Uterus (tissue), 4 donors: Measurements from ENCODE around the gene STIP1. TPM values are rescaled to one million over a fixed set of nuclear protein-coding genes. Genes with fewer than 3 reads are reported as not detected.

Source experiments
- DNase-seq, 2 donors: peaks; one replicate each; pipeline ENCODE4 v3.0.0-alpha.2; 2019 to 2020
- H3K27ac ChIP-seq, 2 donors: fragments of 200-600 bp; sonication (generic); 1 replicate in 1 of 2; 2 replicates in 1 of 2; pipeline ENCODE4 v1.5.1; 2016 to 2018
- H3K27me3 ChIP-seq, 2 donors: fragments of 200-600 bp; sonication (generic); one replicate each; pipeline ENCODE4 v1.5.1; 2018 to 2019; ENCODE audit warnings: control low read depth in 1 of 2
- H3K36me3 ChIP-seq, 2 donors: fragments of 200-600 bp; sonication (generic); one replicate each; pipeline ENCODE4 v1.5.1; 2019; ENCODE audit warnings: control low read depth in 1 of 2
- H3K4me1 ChIP-seq, 2 donors: fragments of 200-600 bp; sonication (generic); one replicate each; pipeline ENCODE4 v1.5.1; 2018 to 2019; ENCODE audit warnings: control low read depth in 1 of 2
- H3K4me3 ChIP-seq, 2 donors: fragments of 200-600 bp; sonication (generic); 1 replicate in 1 of 2; 2 replicates in 1 of 2; pipeline ENCODE4 v1.5.1; 2018 to 2019; ENCODE audit warnings: mild to moderate bottlenecking in 1 of 2
- H3K9me3 ChIP-seq, 2 donors: fragments of 200-600 bp; sonication (generic); one replicate each; pipeline ENCODE4 v1.5.1; 2019; ENCODE audit warnings: control low read depth in 1 of 2
- POLR2A ChIP-seq, 2 donors: fragments of 450-650 bp; IDR thresholded peaks; one replicate each; pipeline ENCODE4 v1.6.1; 2016; ENCODE audit warnings: antibody characterized with exemption in 2 of 2, mild to moderate bottlenecking in 1 of 2, moderate library complexity in 1 of 2
- intact Hi-C: fragments of 100-400 bp; cut with DNase I; formaldehyde crosslinking; loops from one replicate; pipeline ENCODE4 v1.15.1; 2023; ENCODE audit warnings: low total_unique reads
- total RNA-seq, 4 donors: library from RNA; depleted of rRNA in 3 of 4; stranded (reverse); fragments of >200 nt in 3 of 4; gene quantifications; one replicate each; pipeline versions ENCODE4 v1.1.0 to v1.2.4, GENCODE V29; 2014 to 2023
- TF ChIP-seq, protein P1 (sequence below), 4 experiments: fragments of 200-600 bp in 2 of 4; fragments of 450-650 bp in 2 of 4; sonication (generic) in 2 of 4; IDR thresholded peaks; one replicate each; pipeline ENCODE4 v1.5.1; 2016 to 2019; ENCODE audit warnings: antibody characterized with exemption in 4 of 4, mild to moderate bottlenecking in 2 of 4, moderate library complexity in 1 of 4
- donor health status: DM: yes; HTN: yes; CAD: no.

STIP1 gene
- total RNA-seq, 4 donors from 2014 or later = 20.9 to 101 (median 83.8) TPM

DNA sequence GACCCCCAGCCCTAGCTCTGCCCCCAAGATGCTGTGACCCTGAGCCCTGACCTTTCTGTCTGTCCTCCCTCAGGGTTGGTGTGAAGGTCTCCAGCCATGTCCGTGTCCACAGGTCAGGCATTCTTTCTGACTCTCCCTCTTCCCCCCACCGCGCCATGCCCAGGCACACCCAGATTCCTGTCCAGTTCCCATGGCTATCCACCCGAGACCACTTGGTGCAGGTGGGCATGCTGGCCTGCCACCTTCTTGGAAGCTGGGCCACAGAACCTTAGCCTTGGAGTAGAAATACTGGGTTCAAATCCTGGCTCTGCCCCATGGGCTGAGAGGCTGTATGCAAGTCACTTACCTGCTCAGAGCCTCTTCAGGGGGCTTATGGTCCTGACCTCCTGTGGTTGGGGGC is 63.1 kb downstream of the STIP1 start:
- Histone ChIP-seq H3K27me3 (no peaks in the 10 kb centered on the region), H3K27ac (no peak overlapping the region), H3K4me3 (no peak overlapping the region), H3K4me1 (peaks cover 0 to 16% of the 10 kb centered on the region in 2 donors), H3K36me3 (no peaks in the 10 kb centered on the region), H3K9me3 (no peaks in the 10 kb centered on the region)
- no peak for TF ChIP-seq POLR2A (IDR thresholded peaks at IDR 0.05)
- TF ChIP-seq, protein P1, sequence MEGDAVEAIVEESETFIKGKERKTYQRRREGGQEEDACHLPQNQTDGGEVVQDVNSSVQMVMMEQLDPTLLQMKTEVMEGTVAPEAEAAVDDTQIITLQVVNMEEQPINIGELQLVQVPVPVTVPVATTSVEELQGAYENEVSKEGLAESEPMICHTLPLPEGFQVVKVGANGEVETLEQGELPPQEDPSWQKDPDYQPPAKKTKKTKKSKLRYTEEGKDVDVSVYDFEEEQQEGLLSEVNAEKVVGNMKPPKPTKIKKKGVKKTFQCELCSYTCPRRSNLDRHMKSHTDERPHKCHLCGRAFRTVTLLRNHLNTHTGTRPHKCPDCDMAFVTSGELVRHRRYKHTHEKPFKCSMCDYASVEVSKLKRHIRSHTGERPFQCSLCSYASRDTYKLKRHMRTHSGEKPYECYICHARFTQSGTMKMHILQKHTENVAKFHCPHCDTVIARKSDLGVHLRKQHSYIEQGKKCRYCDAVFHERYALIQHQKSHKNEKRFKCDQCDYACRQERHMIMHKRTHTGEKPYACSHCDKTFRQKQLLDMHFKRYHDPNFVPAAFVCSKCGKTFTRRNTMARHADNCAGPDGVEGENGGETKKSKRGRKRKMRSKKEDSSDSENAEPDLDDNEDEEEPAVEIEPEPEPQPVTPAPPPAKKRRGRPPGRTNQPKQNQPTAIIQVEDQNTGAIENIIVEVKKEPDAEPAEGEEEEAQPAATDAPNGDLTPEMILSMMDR (IDR thresholded peaks at IDR 0.05) = no peak
- intact Hi-C loops = no loop called here
- DNase-seq = no peak

DNA sequence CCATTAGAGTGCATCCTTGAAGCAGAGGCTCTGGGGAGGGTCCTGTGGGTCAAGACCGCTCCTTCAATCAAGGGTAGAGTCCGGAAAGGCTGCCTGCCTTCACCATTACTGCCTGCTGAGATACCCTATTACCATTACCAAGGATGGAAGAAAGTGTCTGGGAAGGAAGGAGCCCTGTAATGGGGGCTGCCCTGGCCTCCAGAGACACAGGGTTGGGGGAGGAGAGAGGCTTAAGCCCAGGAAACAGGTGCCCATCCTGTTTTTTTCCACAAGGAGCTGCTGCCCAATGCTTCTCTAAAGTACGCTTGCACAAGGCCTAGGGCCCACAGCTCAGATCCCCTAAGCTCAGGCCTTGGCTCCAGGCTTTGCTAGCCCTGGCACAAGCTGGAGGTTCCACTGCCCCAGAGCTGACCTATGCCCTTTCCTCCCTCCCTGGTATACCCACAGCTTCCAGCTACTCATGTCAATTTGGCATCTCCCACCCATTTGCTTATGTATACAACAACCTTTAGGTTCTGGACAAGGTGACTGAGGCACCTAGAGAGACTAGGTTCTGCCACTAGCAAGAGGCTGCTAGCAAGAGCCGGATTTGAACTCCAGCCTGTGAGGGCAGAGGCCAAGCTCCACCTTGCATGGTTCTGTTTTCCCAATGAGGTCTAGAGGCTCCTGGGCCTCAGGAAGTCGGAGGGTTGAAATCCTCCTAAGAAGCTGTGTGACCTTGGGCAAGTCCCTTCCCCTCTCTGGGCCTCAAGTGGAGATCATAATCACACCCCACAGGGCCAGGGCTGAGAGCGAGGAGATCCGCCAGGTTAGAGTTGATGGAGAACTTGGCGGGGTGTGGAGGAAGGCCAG is 63.8 kb downstream of the STIP1 start:
- Histone ChIP-seq H3K4me3 (no peak overlapping the region), H3K27ac (no peak overlapping the region), H3K36me3 (no peaks in the 10 kb centered on the region), H3K9me3 (no peaks in the 10 kb centered on the region), H3K27me3 (no peaks in the 10 kb centered on the region), H3K4me1 (peaks cover 0 to 16% of the 10 kb centered on the region in 2 donors)
- no peak for TF ChIP-seq POLR2A (IDR thresholded peaks at IDR 0.05)
- TF ChIP-seq, protein P1 (IDR thresholded peaks at IDR 0.05) = no peak
- intact Hi-C loops = no loop called here
- DNase-seq = no peak

DNA sequence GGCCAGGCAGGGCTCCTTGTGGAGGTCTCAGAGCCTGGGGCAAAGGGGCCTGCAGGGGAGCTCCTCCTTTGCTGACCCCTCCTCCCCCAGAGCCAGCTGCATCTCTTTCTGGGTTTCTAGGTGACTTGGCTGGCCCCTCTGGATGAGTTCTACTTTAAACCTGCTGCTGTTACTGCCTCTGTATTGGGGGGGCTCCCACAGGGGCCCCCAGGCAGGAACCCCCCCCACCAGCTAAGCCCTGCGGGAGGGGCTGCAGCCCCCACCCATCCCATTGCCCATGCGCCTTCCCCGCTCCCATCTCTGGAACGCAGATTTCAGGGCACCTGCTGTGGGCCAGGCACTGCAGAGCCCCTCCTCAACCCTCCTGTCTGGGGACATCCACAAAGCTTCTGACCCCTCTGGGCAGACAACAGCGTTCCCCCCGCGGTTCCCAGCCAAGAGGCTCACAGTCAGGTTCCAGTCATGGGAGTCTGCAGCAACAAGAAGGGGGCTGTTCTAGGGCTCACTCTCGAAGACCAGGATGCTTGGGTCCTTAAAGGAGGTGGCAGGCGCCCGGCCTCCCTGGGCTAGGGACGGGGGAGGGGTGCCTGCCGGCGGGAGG is 64.5 kb downstream of the STIP1 start:
- TF ChIP-seq, protein P1 (IDR thresholded peaks at IDR 0.05) = no peak
- no peak for TF ChIP-seq POLR2A (IDR thresholded peaks at IDR 0.05)
- H3K27me3 ChIP-seq = no peaks in the 10 kb centered on the region
- no peak for DNase-seq
- no peaks in the 10 kb centered on the region for H3K36me3 ChIP-seq
- H3K9me3 ChIP-seq = no peaks in the 10 kb centered on the region
- peak overlapping the region; percentile 82 to 88 for H3K4me3 ChIP-seq
- intact Hi-C loops = no loop called here
- peak overlapping the region; percentile 57 to 63 for H3K27ac ChIP-seq
- H3K4me1 ChIP-seq = peaks cover 0 to 16% of the 10 kb centered on the region in 2 donors

DNA sequence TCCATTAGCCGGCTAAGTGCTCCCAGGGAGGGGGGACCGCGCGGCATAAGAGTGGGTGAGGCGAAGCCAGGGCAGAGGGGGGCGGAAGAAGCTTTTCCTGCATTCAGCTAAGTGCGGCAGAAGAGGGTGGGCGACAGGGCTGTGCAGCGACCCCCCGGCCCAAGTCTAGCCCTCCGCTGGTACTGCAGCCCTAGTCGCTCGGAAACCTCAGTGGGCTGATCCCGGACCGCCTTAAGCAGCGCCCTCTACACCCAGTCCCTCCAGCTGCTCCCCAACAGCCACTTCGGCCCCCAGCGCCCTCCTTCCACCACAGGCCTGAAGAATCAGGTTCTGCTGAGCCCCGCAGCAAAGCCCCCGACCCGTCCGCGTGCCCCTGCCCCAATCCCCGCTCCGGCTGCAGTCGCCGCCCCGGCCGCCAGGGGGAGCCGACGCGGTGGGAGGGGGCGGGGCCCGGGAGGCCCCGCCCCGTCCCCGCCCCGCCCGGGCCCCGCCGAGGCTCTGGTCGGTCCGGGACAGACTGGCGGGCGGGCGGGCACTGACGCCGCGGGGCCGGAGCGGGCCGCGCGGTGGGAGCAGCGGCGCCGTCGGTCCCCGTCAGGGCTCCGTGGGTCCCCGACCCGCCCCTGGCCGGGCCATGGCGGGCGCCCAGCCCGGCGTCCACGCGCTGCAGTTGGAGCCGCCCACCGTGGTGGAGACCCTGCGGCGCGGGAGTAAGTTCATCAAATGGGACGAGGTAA is 65.2 kb downstream of the STIP1 start, which contains the start of gene PLCB3:
Gene PLCB3, plus strand, starts transcription at position 515 of the 737 bp plus-strand sequence. Its CDS starts 120 bp downstream, at position 635.
- peak within 1 kb of the TSS; percentile 63 to 75 for H3K27ac ChIP-seq
- peaks cover 0 to 16% of the 10 kb centered on the region in 2 donors for H3K4me1 ChIP-seq
- DNase-seq = peak in 1 of 2 donors; percentile 70
- H3K27me3 ChIP-seq = no peaks in the 10 kb centered on the region
- intact Hi-C loops = no loop called here
- TF ChIP-seq, protein P1 (IDR thresholded peaks at IDR 0.05) = peak; percentile 70 to 95 (median 85)
- TF ChIP-seq POLR2A (IDR thresholded peaks at IDR 0.05) = peak; percentile 82
- no peaks in the 10 kb centered on the region for H3K9me3 ChIP-seq
- H3K4me3 ChIP-seq = peak within 1 kb of the TSS; percentile 82 to 88
- H3K36me3 ChIP-seq = no peaks in the 10 kb centered on the region
